ENCODE measurements around the gene PLD6. TPM values are rescaled to one million over a fixed set of nuclear protein-coding genes. Genes with fewer than 3 reads are reported as not detected.

The PLD6 gene
- total RNA-seq, 2 experiments from 2014 or later, result 22.2 to 23.0 TPM

GRCh38 chr17:17182598-17183136, 23.5 kb downstream of the PLD6 start:
- ChIA-PET CTCF (interaction anchor here (0.7 kb wide), 1 partner anchor 124 kb away, joined by 3 read pairs; no protein-coding TSS in a partner anchor), POLR2A (no interaction called here)

- ChIA-PET POLR2A (interaction anchor here (0.6 kb wide), 1 partner anchor 54 kb away, joined by 3 read pairs; no protein-coding TSS in a partner anchor), CTCF (interaction anchor here (0.7 to 1.3 kb wide), 4 partner anchors 10 to 192 kb away, joined by 3 to 4 read pairs (median 4); no protein-coding TSS in a partner anchor)
These were observed 24.2 kb downstream of the PLD6 start for GRCh38 chr17:17181666-17182597.

DNA sequence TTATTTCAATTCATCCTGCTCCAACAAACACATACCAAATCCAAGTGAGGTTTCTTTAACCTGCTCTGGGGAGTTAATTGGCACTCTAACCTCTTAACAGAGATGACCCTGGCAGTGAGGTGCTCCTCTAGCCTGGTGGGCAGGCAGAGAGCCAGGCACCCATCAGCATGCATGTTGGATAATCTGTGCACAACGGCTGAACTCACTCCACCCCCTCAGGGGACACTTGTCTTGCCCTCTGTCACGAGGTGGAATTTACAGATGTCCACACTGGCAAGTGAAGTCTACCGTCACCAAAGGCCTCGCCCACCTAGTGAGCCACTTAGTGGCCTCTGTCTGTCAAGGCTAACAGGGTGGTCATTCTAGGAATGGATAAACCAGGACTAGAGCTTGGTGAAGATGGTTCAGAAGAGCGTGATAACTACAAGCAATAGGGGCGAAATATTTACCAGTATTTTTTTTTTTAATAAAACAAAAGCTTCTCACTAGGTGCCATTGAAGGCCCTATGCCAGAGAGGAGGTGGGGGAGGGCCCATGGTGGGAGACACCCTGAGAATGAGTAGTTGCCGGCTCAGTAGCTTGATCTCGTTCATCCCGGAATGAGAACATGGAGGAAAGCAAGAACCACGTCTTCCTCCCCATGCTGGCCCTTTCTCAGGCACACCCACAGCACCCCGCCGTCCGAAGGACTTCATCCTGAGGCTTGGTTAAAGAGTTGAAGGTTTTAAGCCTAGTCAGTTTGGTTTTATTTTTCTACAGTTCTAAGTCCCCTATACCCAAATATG, 25.2 kb downstream of the PLD6 start:
- POLR2A ChIA-PET, result interaction anchor here (0.6 kb wide), 1 partner anchor 53 kb away, joined by 3 read pairs; no protein-coding TSS in a partner anchor
- CTCF ChIA-PET, result interaction anchor here (0.6 to 1.3 kb wide), 4 partner anchors 9 to 191 kb away, joined by 3 to 4 read pairs (median 4); no protein-coding TSS in a partner anchor

DNA sequence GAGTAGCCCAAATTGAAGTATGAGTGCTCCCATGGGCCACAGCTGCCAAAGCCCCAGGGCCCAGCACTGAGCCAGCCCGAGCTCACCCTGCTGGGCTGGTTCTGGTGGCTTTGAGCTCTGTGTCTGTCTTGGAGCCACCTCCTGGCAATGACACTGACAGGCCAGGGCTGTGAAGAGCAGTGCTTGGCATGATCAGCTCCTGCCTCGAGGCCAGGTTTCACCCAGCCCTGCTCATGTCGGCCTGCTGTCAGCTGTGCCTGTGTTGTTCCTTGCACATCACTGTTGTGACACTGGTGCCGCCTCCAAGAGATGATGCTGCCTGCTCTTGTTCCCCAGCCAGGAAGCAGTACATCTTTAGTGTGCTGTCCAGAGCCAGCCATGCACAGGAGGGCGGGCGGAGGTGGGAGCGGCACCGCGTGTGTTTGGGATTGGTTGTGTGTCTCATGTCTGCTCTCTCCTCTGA, 26.0 kb downstream of the PLD6 start:
- ChIA-PET POLR2A (interaction anchor here (0.7 kb wide), 1 partner anchor 12 kb away, joined by 3 read pairs; no protein-coding TSS in a partner anchor), CTCF (interaction anchor here (0.6 kb wide), 1 partner anchor 54 kb away, joined by 4 read pairs; no protein-coding TSS in a partner anchor)

DNA sequence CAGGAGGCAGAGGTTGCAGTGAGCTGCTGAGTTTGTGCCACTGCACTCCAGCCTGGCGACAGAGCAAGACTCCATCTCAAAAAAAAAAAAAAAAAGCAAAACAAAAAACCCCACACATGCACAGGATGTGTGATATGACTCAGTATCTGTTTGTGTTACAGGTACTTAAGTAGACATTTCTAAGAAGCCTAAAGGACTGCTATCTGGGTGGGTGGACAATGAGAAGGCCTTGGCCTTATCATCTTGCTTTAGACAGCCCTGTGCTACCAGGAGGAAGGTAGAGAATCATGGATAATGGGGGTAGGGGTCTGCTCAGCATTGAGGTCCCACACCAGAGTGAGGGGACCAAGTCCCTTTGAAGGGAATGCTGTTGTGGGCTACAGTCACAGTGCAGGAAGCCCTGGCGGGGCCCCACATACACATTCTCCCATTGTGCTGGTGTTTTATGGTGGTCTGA, 26.7 kb downstream of the PLD6 start:
- ChIA-PET POLR2A (interaction anchor here (0.6 kb wide), 2 partner anchors 11 to 284 kb away, joined by 3 to 4 read pairs; no protein-coding TSS in a partner anchor), CTCF (interaction anchor here (0.7 to 1.0 kb wide), 2 partner anchors 19 to 187 kb away, joined by 3 to 4 read pairs; no protein-coding TSS in a partner anchor)

- CTCF ChIA-PET, result interaction anchor here (0.7 to 0.8 kb wide), 3 partner anchors 9 to 258 kb away, joined by 4 read pairs; no protein-coding TSS in a partner anchor
These were observed 29.0 kb downstream of the PLD6 start for GRCh38 chr17:17177176-17177575.

GRCh38 chr17:17176341-17176740, 29.8 kb downstream of the PLD6 start:
- ChIA-PET CTCF (no interaction called here), POLR2A (no interaction called here)

More at GRCh38 chr17:17177176-17177575, 29.0 kb downstream of the PLD6 start:
- POLR2A ChIA-PET, result no interaction called here

- ChIA-PET CTCF (interaction anchor here (1.1 kb wide), 1 partner anchor 8 kb away, joined by 4 read pairs; no protein-coding TSS in a partner anchor), POLR2A (no interaction called here)
These were observed 30.2 kb downstream of the PLD6 start for GRCh38 chr17:17175917-17176316.

GRCh38 chr17:17175340-17175739, 30.8 kb downstream of the PLD6 start:
- ChIA-PET CTCF (interaction anchor here (0.7 to 1.1 kb wide), 2 partner anchors 9 to 15 kb away, joined by 3 to 4 read pairs; no protein-coding TSS in a partner anchor), POLR2A (no interaction called here)

- ChIA-PET CTCF (no interaction called here), POLR2A (no interaction called here)
These were observed 32.2 kb downstream of the PLD6 start for GRCh38 chr17:17173921-17174320.

- ChIA-PET CTCF (interaction anchor here (1.0 kb wide), 1 partner anchor 9 kb away, joined by 4 read pairs; no protein-coding TSS in a partner anchor), POLR2A (no interaction called here)
These were observed 33.1 kb downstream of the PLD6 start for GRCh38 chr17:17172990-17173389.

- ChIA-PET POLR2A (interaction anchor here (0.7 kb wide), 1 partner anchor 11 kb away, joined by 3 read pairs; no protein-coding TSS in a partner anchor), CTCF (interaction anchor here (1.0 kb wide), 1 partner anchor 9 kb away, joined by 4 read pairs; no protein-coding TSS in a partner anchor)
These were observed 33.9 kb downstream of the PLD6 start for GRCh38 chr17:17172001-17172939.

DNA sequence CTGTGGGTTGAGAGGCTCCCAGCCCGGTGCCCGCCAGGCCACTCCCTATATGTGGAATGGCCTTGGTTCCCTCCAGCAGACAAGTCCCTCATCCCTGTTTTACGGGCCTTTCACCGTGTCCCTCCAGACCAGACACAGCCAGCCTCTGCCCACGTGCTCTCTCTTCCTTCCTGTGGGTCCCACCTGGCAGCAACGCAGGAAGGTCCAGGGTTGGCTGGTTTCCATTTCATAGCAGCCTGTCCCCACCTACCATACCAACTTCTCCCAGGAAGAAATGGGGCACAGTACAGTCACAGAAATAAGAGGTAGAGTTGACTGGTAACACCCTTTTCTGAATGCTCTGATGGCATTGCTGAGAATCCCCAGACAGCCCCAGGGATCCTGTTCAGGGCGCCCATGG, 34.9 kb downstream of the PLD6 start:
- ChIA-PET POLR2A (no interaction called here), CTCF (no interaction called here)

GRCh38 chr17:17170346-17170985, 35.7 kb downstream of the PLD6 start:
- POLR2A ChIA-PET, result interaction anchor here (0.6 kb wide), 1 partner anchor 35 kb away, joined by 3 read pairs; no protein-coding TSS in a partner anchor
- CTCF ChIA-PET, result no interaction called here

DNA sequence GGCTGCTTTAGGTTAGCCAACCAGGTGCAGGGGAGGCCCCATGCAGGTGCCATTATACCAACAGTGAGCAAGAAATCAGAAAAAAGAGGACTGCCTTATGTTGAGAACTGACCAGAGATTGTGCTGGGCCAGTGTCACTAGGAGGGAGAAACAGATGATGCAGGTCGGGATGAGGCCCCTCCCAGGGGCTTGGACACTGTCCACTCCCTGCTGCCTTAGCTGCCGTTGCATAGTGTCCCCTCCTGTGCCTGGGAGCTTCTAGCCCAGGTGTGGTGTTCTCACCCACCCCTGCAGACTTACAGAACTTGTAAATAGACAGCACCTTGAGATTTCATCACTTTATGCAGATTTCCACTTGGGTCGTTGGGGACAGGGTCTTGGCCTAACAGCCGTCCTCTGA, 36.7 kb downstream of the PLD6 start:
- ChIA-PET POLR2A (no interaction called here), CTCF (no interaction called here)

DNA sequence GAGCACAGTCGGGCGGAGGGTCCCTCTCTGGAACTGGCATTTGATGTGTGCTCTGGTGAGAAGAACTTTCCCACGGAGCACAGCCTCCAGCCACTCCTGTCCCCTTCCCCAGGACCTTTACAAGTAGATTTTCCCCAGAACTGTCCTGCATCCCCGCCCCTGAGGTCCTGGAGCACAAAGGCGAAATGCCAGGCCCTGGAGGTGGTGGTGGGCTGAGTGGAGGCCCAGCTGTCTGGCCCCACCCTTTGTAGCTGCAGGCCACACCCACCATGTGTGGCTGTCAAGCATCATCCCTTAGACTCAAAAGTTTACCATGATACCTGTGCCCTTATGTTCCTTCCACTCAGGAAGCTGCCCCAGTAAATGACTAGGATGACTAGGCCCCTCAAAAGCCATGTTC, 37.7 kb downstream of the PLD6 start:
- CTCF ChIA-PET, result no interaction called here
- POLR2A ChIA-PET, result interaction anchor here (0.5 kb wide), 1 partner anchor 11 kb away, joined by 4 read pairs; no protein-coding TSS in a partner anchor

DNA sequence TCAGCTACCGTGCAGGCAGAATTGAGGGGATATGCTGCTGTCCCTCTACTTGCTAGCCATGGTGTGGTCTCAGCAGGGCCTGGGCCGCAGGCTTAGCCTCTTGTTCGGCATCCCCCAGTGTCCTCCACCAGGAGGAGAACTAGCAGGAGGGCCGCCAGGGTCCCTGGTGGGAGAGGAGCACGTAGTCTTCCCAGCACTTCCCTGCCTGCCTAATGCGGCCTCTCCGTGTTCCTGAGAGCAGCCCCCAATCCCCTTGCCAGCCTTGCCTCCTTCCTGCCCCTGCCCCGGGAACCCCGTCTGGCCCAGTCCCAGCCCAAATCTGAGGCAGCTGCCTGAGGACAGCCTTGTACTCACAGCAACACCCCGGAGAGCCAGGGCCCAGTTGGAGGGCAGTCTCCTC, 38.1 kb downstream of the PLD6 start:
- POLR2A ChIA-PET, result no interaction called here

More for the DNA sequence above, 38.1 kb downstream of the PLD6 start:
- CTCF ChIA-PET, result interaction anchor here (0.5 kb wide), 1 partner anchor 9 kb away, joined by 4 read pairs; no protein-coding TSS in a partner anchor

Data from activated CD8-positive, alpha-beta memory T cell treated with anti-CD3 and anti-CD28 coated beads for 36 hours (primary cell).